SU-DHL-6 (cell line): ENCODE measurements around the gene PLA2G6.

ENCODE experiments used
- H2AFZ ChIP-seq: fragments of 200-600 bp; sonication (generic); 2 replicates; pipeline ENCODE4 v1.6.1; 2014; ENCODE audit warnings: low read depth, mild to moderate bottlenecking, moderate library complexity, mixed read lengths, antibody characterized with exemption, low read length; ENCODE audit not compliant: severe bottlenecking
- H3F3A ChIP-seq: fragments of 200-600 bp; shearing (Covaris generic); 2 replicates; pipeline ENCODE4 v1.6.0; 2016; ENCODE audit warnings: antibody characterized with exemption, mild to moderate bottlenecking; ENCODE audit not compliant: insufficient read depth
- H3K27ac ChIP-seq: fragments of 200-600 bp; sonication (generic); 2 replicates; pipeline ENCODE4 v1.5.1; 2016; ENCODE audit warnings: low read depth, mild to moderate bottlenecking, low read length, moderate library complexity, mixed read lengths
- H3K27me3 ChIP-seq: fragments of 200-600 bp; sonication (generic), shearing (Covaris generic); 2 replicates; pipeline ENCODE4 v1.6.0; 2014; ENCODE audit warnings: mild to moderate bottlenecking, low read length
- H3K36me3 ChIP-seq: fragments of 200-600 bp; sonication (generic); 2 replicates; pipeline ENCODE4 v1.6.1; 2014; ENCODE audit warnings: mild to moderate bottlenecking, low read length, mixed read lengths
- H3K4me2 ChIP-seq: fragments of 300-600, 200-600 bp; shearing (Covaris generic), sonication (generic); 2 replicates; pipeline ENCODE4 v1.6.0; 2014; ENCODE audit warnings: low read length, low read depth, mild to moderate bottlenecking; ENCODE audit not compliant: poor library complexity, severe bottlenecking
- H3K4me3 ChIP-seq: fragments of 200-600 bp; sonication (generic); 2 replicates; pipeline ENCODE4 v1.5.1; 2014; ENCODE audit warnings: antibody characterized with exemption, low read length, mild to moderate bottlenecking, mixed read lengths; ENCODE audit not compliant: insufficient read depth, poor library complexity, severe bottlenecking
- H3K79me2 ChIP-seq: fragments of 200-600 bp; sonication (generic); 2 replicates; pipeline ENCODE4 v1.6.1; 2014; ENCODE audit warnings: mild to moderate bottlenecking, low read length, moderate library complexity; ENCODE audit not compliant: insufficient read depth
- H3K9ac ChIP-seq: fragments of 200-600 bp; sonication (generic); 2 replicates; pipeline ENCODE4 v1.7.0; 2014; ENCODE audit warnings: mild to moderate bottlenecking, low read length
- H3K9me2 ChIP-seq: fragments of 200-600 bp; sonication (generic); replicated peaks from 2 replicates; pipeline ENCODE4 v1.6.1; 2014; ENCODE audit warnings: low read length; ENCODE audit not compliant: insufficient read depth
- H3K9me3 ChIP-seq: fragments of 200-600 bp; sonication (generic); 2 replicates; pipeline ENCODE4 v1.6.1; 2014; ENCODE audit warnings: low read length, mixed read lengths; ENCODE audit not compliant: insufficient read depth
- H4K20me1 ChIP-seq: fragments of 200-600 bp; sonication (generic); 2 replicates; pipeline ENCODE4 v1.6.1; 2014; ENCODE audit warnings: low read depth, mild to moderate bottlenecking, antibody characterized with exemption, low read length, moderate library complexity, mixed read lengths
- EZH2phosphoT487 ChIP-seq: fragments of 200-600 bp; sonication (generic), shearing (Covaris generic); conservative IDR thresholded peaks from 2 replicates; pipeline ENCODE4 v1.6.1; 2018; ENCODE audit warnings: mild to moderate bottlenecking, antibody characterized with exemption, low read length, moderate library complexity, mixed read lengths
- TF ChIP-seq, protein P1 (sequence below): fragments of 200-600 bp; sonication (generic); IDR thresholded peaks from one replicate; pipeline ENCODE4 v1.5.1; 2017; ENCODE audit warnings: antibody characterized with exemption, mild to moderate bottlenecking, low read length, moderate library complexity; ENCODE audit not compliant: insufficient read depth, poor library complexity, severe bottlenecking

Gene PLA2G6

DNA sequence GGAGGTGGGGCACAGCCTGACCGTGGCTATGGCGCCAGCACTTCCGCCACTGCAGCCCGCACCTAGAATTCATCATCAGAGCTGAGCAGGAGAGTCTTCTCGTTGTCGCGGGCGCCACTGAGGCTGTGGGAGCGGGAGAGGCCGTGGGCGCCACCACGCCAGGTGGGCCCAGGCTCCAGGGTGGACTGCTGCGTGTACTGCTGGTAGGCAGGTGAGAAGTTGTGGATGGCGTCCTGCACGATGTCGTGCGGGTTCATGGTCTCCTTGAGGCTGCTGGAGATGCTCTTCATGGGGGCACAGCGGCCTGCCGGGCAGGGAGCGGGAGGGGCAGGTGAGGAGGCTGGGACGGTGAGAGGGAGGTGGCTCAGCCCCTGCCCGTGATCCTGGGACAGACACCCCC is 39.8 kb upstream of the PLA2G6 start:
- Histone ChIP-seq H2AFZ (no peak overlapping the region), H3K4me3 (no peak overlapping the region), H3K9me3 (no peaks in the 10 kb centered on the region), H3F3A (no peaks in the 10 kb centered on the region), H3K27me3 (no peaks in the 10 kb centered on the region), H4K20me1 (no peaks in the 10 kb centered on the region), H3K27ac (no peak overlapping the region), H3K9ac (no peak overlapping the region), H3K79me2 (no peaks in the 10 kb centered on the region), H3K36me3 (no peaks in the 10 kb centered on the region), H3K9me2 (no peaks in the 10 kb centered on the region), H3K4me2 (no peak overlapping the region)
- no peak for TF ChIP-seq EZH2phosphoT487
- TF ChIP-seq, protein P1, sequence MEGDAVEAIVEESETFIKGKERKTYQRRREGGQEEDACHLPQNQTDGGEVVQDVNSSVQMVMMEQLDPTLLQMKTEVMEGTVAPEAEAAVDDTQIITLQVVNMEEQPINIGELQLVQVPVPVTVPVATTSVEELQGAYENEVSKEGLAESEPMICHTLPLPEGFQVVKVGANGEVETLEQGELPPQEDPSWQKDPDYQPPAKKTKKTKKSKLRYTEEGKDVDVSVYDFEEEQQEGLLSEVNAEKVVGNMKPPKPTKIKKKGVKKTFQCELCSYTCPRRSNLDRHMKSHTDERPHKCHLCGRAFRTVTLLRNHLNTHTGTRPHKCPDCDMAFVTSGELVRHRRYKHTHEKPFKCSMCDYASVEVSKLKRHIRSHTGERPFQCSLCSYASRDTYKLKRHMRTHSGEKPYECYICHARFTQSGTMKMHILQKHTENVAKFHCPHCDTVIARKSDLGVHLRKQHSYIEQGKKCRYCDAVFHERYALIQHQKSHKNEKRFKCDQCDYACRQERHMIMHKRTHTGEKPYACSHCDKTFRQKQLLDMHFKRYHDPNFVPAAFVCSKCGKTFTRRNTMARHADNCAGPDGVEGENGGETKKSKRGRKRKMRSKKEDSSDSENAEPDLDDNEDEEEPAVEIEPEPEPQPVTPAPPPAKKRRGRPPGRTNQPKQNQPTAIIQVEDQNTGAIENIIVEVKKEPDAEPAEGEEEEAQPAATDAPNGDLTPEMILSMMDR = no peak

DNA sequence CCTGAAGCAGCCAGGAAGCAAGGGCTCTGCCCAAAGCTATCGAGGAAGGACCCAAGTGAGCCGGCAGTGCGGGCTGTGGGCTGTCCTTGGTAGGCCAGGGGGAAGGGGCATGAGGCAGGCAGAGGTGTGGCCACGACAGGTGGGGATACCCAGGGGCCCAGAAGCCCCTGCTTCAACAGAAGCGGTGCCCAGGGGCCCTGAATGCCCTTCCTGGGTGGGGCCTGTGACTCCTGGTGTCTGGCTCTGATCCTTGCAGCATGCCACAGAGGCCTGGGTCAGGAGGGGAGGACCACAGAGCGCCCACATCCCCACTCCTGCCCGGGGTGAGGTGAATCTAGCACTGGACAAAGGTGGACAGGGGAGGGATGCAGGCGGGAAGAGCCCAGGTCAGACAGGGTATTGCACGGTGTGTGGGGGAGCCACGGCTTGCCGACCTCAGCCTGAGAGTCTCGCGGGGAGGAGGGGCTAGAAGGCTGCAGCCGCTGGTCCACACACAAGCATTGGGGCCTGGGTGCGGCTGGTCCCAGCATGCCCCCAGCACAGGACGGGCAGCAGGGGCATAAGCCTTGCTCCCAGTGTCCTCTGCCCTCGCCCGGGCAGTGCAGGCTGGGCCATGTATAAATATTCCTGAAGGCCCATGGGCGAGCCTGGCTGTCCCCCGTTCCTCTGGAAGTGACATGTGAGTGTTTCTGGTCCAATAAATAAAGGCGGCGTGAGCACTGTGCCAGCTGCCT is 39.2 kb upstream of the PLA2G6 start:
- TF ChIP-seq, protein P1 = no peak
- no peak for TF ChIP-seq EZH2phosphoT487
- Histone ChIP-seq H3K27ac (no peak overlapping the region), H3K9ac (no peak overlapping the region), H4K20me1 (no peaks in the 10 kb centered on the region), H3K79me2 (no peaks in the 10 kb centered on the region), H3K36me3 (no peaks in the 10 kb centered on the region), H3K9me2 (no peaks in the 10 kb centered on the region), H3K27me3 (no peaks in the 10 kb centered on the region), H3F3A (no peaks in the 10 kb centered on the region), H3K4me2 (no peak overlapping the region), H3K9me3 (no peaks in the 10 kb centered on the region), H3K4me3 (no peak overlapping the region), H2AFZ (no peak overlapping the region)

DNA sequence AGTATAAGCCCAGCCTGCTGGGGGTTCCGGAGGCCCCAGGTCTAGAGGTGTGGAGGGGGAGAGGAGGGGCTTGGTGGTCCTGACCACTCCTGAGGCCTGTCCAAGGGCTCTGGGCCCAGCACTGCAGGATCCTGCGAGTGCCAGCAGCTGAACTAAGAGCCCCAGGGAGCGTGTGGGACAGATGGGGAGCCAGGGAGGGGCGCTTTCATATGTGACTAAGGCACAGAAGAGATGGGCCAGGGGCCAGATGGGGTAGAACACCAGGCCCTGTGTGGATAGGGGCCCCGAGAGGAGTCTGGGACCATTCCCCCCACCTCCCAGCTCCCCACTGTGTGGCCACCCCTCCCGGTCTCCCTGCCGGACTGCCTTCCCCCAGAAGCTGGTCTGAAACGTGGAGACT is 38.5 kb upstream of the PLA2G6 start:
- no peaks in the 10 kb centered on the region for H3F3A ChIP-seq
- no peak overlapping the region for H3K4me2 ChIP-seq
- no peak overlapping the region for H3K4me3 ChIP-seq
- H3K9me2 ChIP-seq = no peaks in the 10 kb centered on the region
- H4K20me1 ChIP-seq = no peaks in the 10 kb centered on the region
- no peaks in the 10 kb centered on the region for H3K36me3 ChIP-seq
- H3K27me3 ChIP-seq = no peaks in the 10 kb centered on the region
- no peaks in the 10 kb centered on the region for H3K9me3 ChIP-seq
- H2AFZ ChIP-seq = no peak overlapping the region
- H3K27ac ChIP-seq = no peak overlapping the region
- H3K9ac ChIP-seq = no peak overlapping the region
- TF ChIP-seq, protein P1 = no peak
- no peak for TF ChIP-seq EZH2phosphoT487
- H3K79me2 ChIP-seq = no peaks in the 10 kb centered on the region
